ENCODE results near the gene SNN.

SNN gene

GRCh38 chr16:11667824-11668622, at the start of gene SNN:
SNN (plus strand) TSS chr16:11668455; CDS start chr16:11676060, 7,605 bp downstream.
- peak; percentile 68 to 72 for DNase-seq (ENCODE audit: low read depth in 2 of 2)

- DNase-seq (ENCODE audit: low read depth in 2 of 2): no peak
Observed at GRCh38 chr16:11619327-11619851, 48.9 kb upstream of the SNN start.

GRCh38 chr16:11620243-11621003, 47.8 kb upstream of the SNN start:
- no peak for DNase-seq (ENCODE audit: low read depth in 2 of 2)

GRCh38 chr16:11621539-11621919, 46.7 kb upstream of the SNN start:
- DNase-seq (ENCODE audit: low read depth in 2 of 2): no peak

- DNase-seq (ENCODE audit: low read depth in 2 of 2): no peak
Observed at GRCh38 chr16:11621920-11622651, 46.2 kb upstream of the SNN start.

- DNase-seq (ENCODE audit: low read depth in 2 of 2): no peak
Observed at GRCh38 chr16:11624205-11624604, 44.0 kb upstream of the SNN start.

GRCh38 chr16:11624636-11625607, 43.3 kb upstream of the SNN start:
- DNase-seq (ENCODE audit: low read depth in 2 of 2): no peak

GRCh38 chr16:11625769-11626168, 42.5 kb upstream of the SNN start:
- no peak for DNase-seq (ENCODE audit: low read depth in 2 of 2)

- no peak for DNase-seq (ENCODE audit: low read depth in 2 of 2)
Observed at GRCh38 chr16:11626657-11627291, 41.5 kb upstream of the SNN start.

- DNase-seq (ENCODE audit: low read depth in 2 of 2): no peak
Observed at GRCh38 chr16:11627292-11627663, 41.0 kb upstream of the SNN start.

GRCh38 chr16:11627822-11628457, 40.3 kb upstream of the SNN start:
- peak in 1 of 2 experiments; percentile 15 for DNase-seq (ENCODE audit: low read depth in 2 of 2)

- no peak for DNase-seq (ENCODE audit: low read depth in 2 of 2)
Observed at GRCh38 chr16:11629071-11630030, 38.9 kb upstream of the SNN start.

- no peak for DNase-seq (ENCODE audit: low read depth in 2 of 2)
Observed at GRCh38 chr16:11630046-11630767, 38.0 kb upstream of the SNN start.

GRCh38 chr16:11630768-11631056, 37.5 kb upstream of the SNN start:
- DNase-seq (ENCODE audit: low read depth in 2 of 2): no peak

GRCh38 chr16:11631214-11631613, 37.0 kb upstream of the SNN start:
- no peak for DNase-seq (ENCODE audit: low read depth in 2 of 2)

GRCh38 chr16:11632455-11632939, 35.8 kb upstream of the SNN start:
- peak; percentile 23 to 33 for DNase-seq (ENCODE audit: low read depth in 2 of 2)

- no peak for DNase-seq (ENCODE audit: low read depth in 2 of 2)
Observed at GRCh38 chr16:11633113-11633512, 35.1 kb upstream of the SNN start.

GRCh38 chr16:11634312-11634711, 33.9 kb upstream of the SNN start:
- DNase-seq (ENCODE audit: low read depth in 2 of 2): no peak
